Transverse colon (tissue), 4 donors: ENCODE results near the gene RGS5. TPM values are rescaled to one million over a fixed set of nuclear protein-coding genes. Genes with fewer than 3 reads are reported as not detected.

Experiments
- DNase-seq: peaks from one replicate; pipeline ENCODE4 v3.0.0-alpha.2; 2019
- H3K27ac ChIP-seq, 4 donors: fragments of 200-600 bp; sonication (generic); 2 replicates each; pipeline ENCODE4 v1.5.1; 2016 to 2018; ENCODE audit warnings: inconsistent platforms in 4 of 4
- H3K27me3 ChIP-seq: fragments of 200-600 bp; sonication (generic); 2 replicates; pipeline ENCODE4 v1.5.1; 2017; ENCODE audit warnings: inconsistent platforms
- H3K36me3 ChIP-seq, 4 donors: fragments of 200-600 bp; sonication (generic); 2 replicates each; pipeline ENCODE4 v1.5.1; 2017 to 2019; ENCODE audit warnings: inconsistent platforms in 4 of 4
- H3K4me1 ChIP-seq, 4 donors: fragments of 200-600 bp; sonication (generic); 2 replicates each; pipeline ENCODE4 v1.5.1; 2017 to 2020; ENCODE audit warnings: inconsistent platforms in 4 of 4
- H3K4me3 ChIP-seq, 4 donors: fragments of 200-600 bp; sonication (generic); 1 replicate in 1 of 4; 2 replicates in 3 of 4; pipeline versions ENCODE4 v1.5.1 to v1.6.1; 2017 to 2019; ENCODE audit warnings: inconsistent platforms in 4 of 4
- H3K9me3 ChIP-seq, 2 donors: fragments of 200-600 bp; sonication (generic); 2 replicates each; pipeline ENCODE4 v1.5.1; 2017 to 2019; ENCODE audit warnings: inconsistent platforms in 2 of 2
- EP300 ChIP-seq: sonication (generic); formaldehyde crosslinking; IDR thresholded peaks from one replicate; pipeline ENCODE4 v1.6.1; 2017; ENCODE audit warnings: antibody characterized with exemption, low read depth
- POLR2A ChIP-seq: fragments of 450-650 bp; IDR thresholded peaks from one replicate; pipeline ENCODE4 v1.6.1; 2016; ENCODE audit warnings: antibody characterized with exemption, mild to moderate bottlenecking, moderate library complexity
- POLR2AphosphoS5 ChIP-seq, 3 donors: sonication (generic); formaldehyde crosslinking; IDR thresholded peaks; one replicate each; pipeline ENCODE4 v1.6.1; 2016; ENCODE audit warnings: antibody characterized with exemption in 3 of 3
- WGBS, 2 donors: methylation state at CpG; one replicate each; pipeline ENCODE4 v1.1.5; 2018; ENCODE audit warnings: low coverage in 1 of 2; 5-methylcytosine and 5-hydroxymethylcytosine counted together
- in situ Hi-C, 4 donors: fragments of 200-750 bp; cut with MboI; loops; one replicate each; pipeline versions ENCODE4 v1.15.0 to v1.15.1; 2017; ENCODE audit warnings: low sequenced_read_pairs in 3 of 4, low pct_ligation_motif_present in 1 of 4, low pct_unique_long_range_greater_than_20kb in 1 of 4
- intact Hi-C: fragments of 100-400 bp; cut with DNase I; formaldehyde crosslinking; loops from one replicate; pipeline ENCODE4 v1.15.1; 2023; ENCODE audit warnings: low total_unique reads
- total RNA-seq, 4 donors: library from RNA; depleted of rRNA; stranded (reverse); fragments of >200 nt; gene quantifications; one replicate each; pipeline ENCODE4 v1.1.0, GENCODE V29; 2016
- TF ChIP-seq, protein P1 (sequence below), 5 experiments: fragments of 200-600 bp in 3 of 5; fragments of 450-650 bp in 2 of 5; sonication (generic) in 3 of 5; IDR thresholded peaks; 1 replicate in 2 of 5; 2 replicates in 3 of 5; pipeline ENCODE4 v1.5.1; 2016 to 2017; ENCODE audit warnings: antibody characterized with exemption in 5 of 5, inconsistent platforms in 3 of 5, mild to moderate bottlenecking in 2 of 5, moderate library complexity in 1 of 5

Gene RGS5
- total RNA-seq, 4 donors from 2014 or later = 28.1 to 55.6 (median 41.8) TPM

GRCh38 chr1:163162381-163162914 lies 40.3 kb downstream of the RGS5 start:
- WGBS, 2 donors = 70 to 84% methylated on average over 6 of the region's 6 CpGs
- no peak for TF ChIP-seq POLR2AphosphoS5 (IDR thresholded peaks at IDR 0.05)
- TF ChIP-seq, protein P1, sequence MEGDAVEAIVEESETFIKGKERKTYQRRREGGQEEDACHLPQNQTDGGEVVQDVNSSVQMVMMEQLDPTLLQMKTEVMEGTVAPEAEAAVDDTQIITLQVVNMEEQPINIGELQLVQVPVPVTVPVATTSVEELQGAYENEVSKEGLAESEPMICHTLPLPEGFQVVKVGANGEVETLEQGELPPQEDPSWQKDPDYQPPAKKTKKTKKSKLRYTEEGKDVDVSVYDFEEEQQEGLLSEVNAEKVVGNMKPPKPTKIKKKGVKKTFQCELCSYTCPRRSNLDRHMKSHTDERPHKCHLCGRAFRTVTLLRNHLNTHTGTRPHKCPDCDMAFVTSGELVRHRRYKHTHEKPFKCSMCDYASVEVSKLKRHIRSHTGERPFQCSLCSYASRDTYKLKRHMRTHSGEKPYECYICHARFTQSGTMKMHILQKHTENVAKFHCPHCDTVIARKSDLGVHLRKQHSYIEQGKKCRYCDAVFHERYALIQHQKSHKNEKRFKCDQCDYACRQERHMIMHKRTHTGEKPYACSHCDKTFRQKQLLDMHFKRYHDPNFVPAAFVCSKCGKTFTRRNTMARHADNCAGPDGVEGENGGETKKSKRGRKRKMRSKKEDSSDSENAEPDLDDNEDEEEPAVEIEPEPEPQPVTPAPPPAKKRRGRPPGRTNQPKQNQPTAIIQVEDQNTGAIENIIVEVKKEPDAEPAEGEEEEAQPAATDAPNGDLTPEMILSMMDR (IDR thresholded peaks at IDR 0.05) = no peak
- no peak for TF ChIP-seq POLR2A
- no peak for TF ChIP-seq EP300
- intact Hi-C loops (no loop called here), in situ Hi-C loops (no loop called here)
- peak overlapping the region in 2 of 4 donors; percentile 24 to 43 for H3K27ac ChIP-seq
- DNase-seq = no peak
- H3K27me3 ChIP-seq = no peaks in the 10 kb centered on the region
- no peak overlapping the region for H3K4me3 ChIP-seq
- H3K36me3 ChIP-seq = no peaks in the 10 kb centered on the region
- no peaks in the 10 kb centered on the region for H3K9me3 ChIP-seq
- H3K4me1 ChIP-seq = peaks cover 0 to 7% (median 2%) of the 10 kb centered on the region in 4 donors

- DNase-seq = no peak
- H3K27me3 ChIP-seq = no peaks in the 10 kb centered on the region
- in situ Hi-C loops = no loop called here
- intact Hi-C loops = no loop called here
- 81 to 83% methylated on average over 5 of the region's 5 CpGs for WGBS, 2 donors
- TF ChIP-seq POLR2A (no peak), EP300 (no peak), POLR2AphosphoS5 (IDR thresholded peaks at IDR 0.05) (no peak)
- TF ChIP-seq, protein P1 (IDR thresholded peaks at IDR 0.05) = no peak
- H3K36me3 ChIP-seq = no peaks in the 10 kb centered on the region
- H3K4me1 ChIP-seq = peaks cover 0 to 7% (median 2%) of the 10 kb centered on the region in 4 donors
- H3K27ac ChIP-seq = no peak overlapping the region
- H3K9me3 ChIP-seq = no peaks in the 10 kb centered on the region
- no peak overlapping the region for H3K4me3 ChIP-seq
Observed at GRCh38 chr1:163161841-163162240, 40.9 kb downstream of the RGS5 start.

DNA sequence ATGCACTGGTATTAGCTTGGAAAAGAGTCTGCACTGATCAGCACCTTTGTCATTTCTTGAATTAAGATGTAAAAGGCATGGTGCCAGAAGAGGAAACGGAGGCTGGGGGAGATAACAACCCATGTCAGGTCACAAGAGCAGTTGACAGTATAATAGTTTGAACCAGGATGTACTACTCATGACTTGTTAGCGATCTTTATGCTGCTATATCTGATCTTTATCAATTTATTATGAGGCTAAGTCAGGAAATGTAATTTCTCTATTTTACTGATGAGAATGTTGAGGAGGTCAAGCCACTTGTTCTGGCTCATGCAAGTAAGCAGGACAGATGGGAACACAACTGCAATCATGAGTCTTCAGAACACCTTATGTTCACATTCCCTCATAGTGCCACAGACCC lies 41.4 kb downstream of the RGS5 start:
- DNase-seq = no peak
- intact Hi-C loops = no loop called here
- Histone ChIP-seq H3K4me3 (no peak overlapping the region), H3K9me3 (no peaks in the 10 kb centered on the region), H3K4me1 (peaks cover 0 to 7% (median 2%) of the 10 kb centered on the region in 4 donors), H3K36me3 (no peaks in the 10 kb centered on the region), H3K27ac (no peak overlapping the region), H3K27me3 (no peaks in the 10 kb centered on the region)
- in situ Hi-C loops = no loop called here
- TF ChIP-seq POLR2A (no peak), EP300 (no peak), POLR2AphosphoS5 (IDR thresholded peaks at IDR 0.05) (no peak)
- TF ChIP-seq, protein P1 (IDR thresholded peaks at IDR 0.05) = no peak
- 58 to 78% methylated on average over 2 of the region's 2 CpGs for WGBS, 2 donors

DNA sequence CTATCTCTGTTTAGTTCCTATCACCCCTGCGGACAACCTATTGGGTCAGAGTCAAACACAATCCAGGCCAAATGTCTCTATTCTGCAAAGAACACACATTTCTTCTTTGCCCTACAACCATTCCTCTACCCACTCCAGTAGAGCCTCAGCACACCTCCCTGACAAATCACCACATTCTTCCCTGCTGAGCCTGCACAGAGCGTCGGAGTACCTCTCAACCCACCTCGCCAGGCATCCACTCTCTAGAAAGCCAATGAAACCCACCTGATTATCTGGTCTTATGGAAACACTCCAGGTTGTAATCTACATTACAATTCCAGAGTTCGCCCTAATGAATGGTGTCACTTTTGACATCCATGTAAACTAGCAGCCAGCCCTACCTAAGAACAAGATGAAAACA lies 47.1 kb downstream of the RGS5 start:
- no peaks in the 10 kb centered on the region for H3K27me3 ChIP-seq
- no peak overlapping the region for H3K27ac ChIP-seq
- TF ChIP-seq, protein P1 (IDR thresholded peaks at IDR 0.05) = no peak
- TF ChIP-seq POLR2A (no peak), POLR2AphosphoS5 (IDR thresholded peaks at IDR 0.05) (no peak), EP300 (no peak)
- in situ Hi-C loops (no loop called here), intact Hi-C loops (no loop called here)
- no peak for DNase-seq
- H3K4me1 ChIP-seq = no peaks in the 10 kb centered on the region
- no peaks in the 10 kb centered on the region for H3K9me3 ChIP-seq
- no peaks in the 10 kb centered on the region for H3K36me3 ChIP-seq
- no peak overlapping the region for H3K4me3 ChIP-seq
- 94 to 95% methylated on average over 4 to 5 of the region's 5 CpGs for WGBS, 2 donors
